GM12892 (cell line): ENCODE results near the gene COP1.

Source experiments
- POLR2A ChIP-seq: IDR thresholded peaks from 2 replicates; pipeline ENCODE4 v1.6.1; 2011; ENCODE audit warnings: low read depth, low read length, control low read depth
- POLR2AphosphoS5 ChIP-seq: IDR thresholded peaks from 2 replicates; pipeline ENCODE4 v1.6.1; 2011; ENCODE audit warnings: low read depth, low read length, control low read depth
- TAF1 ChIP-seq: IDR thresholded peaks from 2 replicates; pipeline ENCODE4 v1.6.1; 2011; ENCODE audit warnings: low read depth, mild to moderate bottlenecking, control low read depth, low read length, borderline replicate concordance

DNA sequence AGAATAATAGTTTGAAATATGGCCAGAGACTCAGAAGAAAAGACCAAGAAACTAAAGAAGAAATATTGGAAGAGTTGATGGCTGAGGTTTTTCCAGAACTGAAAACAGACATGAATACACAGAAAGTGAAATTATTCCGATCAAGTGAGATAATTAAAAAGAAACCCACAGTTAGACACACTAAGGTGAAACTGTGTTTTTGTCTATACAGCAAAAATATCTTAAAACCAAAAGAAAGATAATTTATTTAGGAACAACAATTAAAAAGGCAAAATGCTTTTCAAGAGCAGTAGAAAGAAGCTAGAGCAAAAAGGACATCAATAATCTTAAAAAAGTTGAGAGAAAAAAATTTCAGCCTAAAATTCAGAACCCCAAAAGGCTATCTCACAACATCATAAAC is 116.3 kb downstream of the COP1 start:
- TF ChIP-seq POLR2A = no peak
- TF ChIP-seq TAF1 = no peak
- TF ChIP-seq POLR2AphosphoS5 = no peak
